ENCODE data around the gene SPOCK1. TPM values are rescaled to one million over a fixed set of nuclear protein-coding genes. Genes with fewer than 3 reads are reported as not detected.
"Not testable (repeated sequence)": the region's sequence is repeated elsewhere in the genome, so short reads cannot be mapped to it uniquely, and the experiment has no call there.

The SPOCK1 gene
- total RNA-seq = 10 to 100 TPM in 3 of 5 donors, 1 to 10 TPM in 2; 8.4 to 15.6 (median 10.1) TPM
- 1 to 10 TPM in 2 of 3 donors, under 1 TPM in 1; 0.46 to 1.5 (median 1.2) TPM for polyA plus RNA-seq
- long read RNA-seq, donor 1, full-length matches to known transcripts = 7 of 7 reads
- long read RNA-seq, donor 1, partial matches to known transcripts = 0 of 7 reads
- long read RNA-seq, donor 1, other reads (novel, unspliced or antisense) = 0 of 7 reads
- long read RNA-seq, donor 2, full-length matches to known transcripts = 4 of 4 reads
- long read RNA-seq, donor 2, partial matches to known transcripts = 0 of 4 reads
- long read RNA-seq, donor 2, other reads (novel, unspliced or antisense) = 0 of 4 reads
- long read RNA-seq, donor 3 = 0 reads
- long read RNA-seq, donor 4 = 0 reads
- long read RNA-seq, donor 5 = 0 reads
- long read RNA-seq, donor 6, full-length matches to known transcripts = 6 of 6 reads
- long read RNA-seq, donor 6, partial matches to known transcripts = 0 of 6 reads
- long read RNA-seq, donor 6, other reads (novel, unspliced or antisense) = 0 of 6 reads
- long read RNA-seq, donor 7, full-length matches to known transcripts = 5 of 5 reads
- long read RNA-seq, donor 7, partial matches to known transcripts = 0 of 5 reads
- long read RNA-seq, donor 7, other reads (novel, unspliced or antisense) = 0 of 5 reads
- long read RNA-seq, donor 8, full-length matches to known transcripts = 1 of 1 reads
- long read RNA-seq, donor 8, partial matches to known transcripts = 0 of 1 reads
- long read RNA-seq, donor 8, other reads (novel, unspliced or antisense) = 0 of 1 reads
- long read RNA-seq, donor 9, full-length matches to known transcripts = 1 of 1 reads
- long read RNA-seq, donor 9, partial matches to known transcripts = 0 of 1 reads
- long read RNA-seq, donor 9, other reads (novel, unspliced or antisense) = 0 of 1 reads
- long read RNA-seq, donor 10 = 0 reads

GRCh38 chr5:137498736-137499505, at the start of gene SPOCK1:
TSS of gene SPOCK1 (minus strand) at chr5:137499326.
- intact Hi-C loops (cut with DNase I; ENCODE audit: low total_unique reads) = loop anchor here (5.0 kb wide), 1 partner anchor 177 kb away; no protein-coding TSS in a partner anchor
- peak within 1 kb of the TSS in 1 of 5 donors; percentile 54 for H3K27ac ChIP-seq
- DNase-seq = peak; percentile 73 to 93
- H3K36me3 ChIP-seq = no peaks in the 10 kb centered on the region
- 1 to 4% (median 2%) methylated on average over 34 to 78 of the region's 78 CpGs for WGBS, 5 donors
- TF ChIP-seq POLR2A (IDR thresholded peaks at IDR 0.05) = no peak
- TF ChIP-seq POLR2AphosphoS5 (IDR thresholded peaks at IDR 0.05) = peak in 1 of 3 donors; percentile 21
- TF ChIP-seq CTCF (IDR thresholded peaks at IDR 0.05) = peak in 3 of 7 experiments; percentile 66 to 85 (median 84)
- peaks cover 11 to 14% (median 12%) of the 10 kb centered on the region in 4 donors for H3K4me1 ChIP-seq
- peak within 1 kb of the TSS; percentile 40 to 52 (median 47) for H3K4me3 ChIP-seq
- H3K27me3 ChIP-seq = peaks cover 8 to 64% (median 18%) of the 10 kb centered on the region in 3 donors
- H3K9me3 ChIP-seq = no peaks in the 10 kb centered on the region

- no peak overlapping the region for H3K4me3 ChIP-seq
- TF ChIP-seq POLR2A (IDR thresholded peaks at IDR 0.05) = no peak
- TF ChIP-seq CTCF (IDR thresholded peaks at IDR 0.05) = no peak
- TF ChIP-seq POLR2AphosphoS5 (IDR thresholded peaks at IDR 0.05) = no peak
- no peak for TF ChIP-seq EP300 (IDR thresholded peaks at IDR 0.05)
- DNase-seq = no peak
- intact Hi-C loops (cut with DNase I; ENCODE audit: low total_unique reads) = no loop called here
- H3K4me1 ChIP-seq = no peaks in the 10 kb centered on the region
- 83 to 90% (median 85%) methylated on average over 4 of the region's 4 CpGs for WGBS, 5 donors
- H3K27me3 ChIP-seq = no peaks in the 10 kb centered on the region
- H3K9me3 ChIP-seq = peaks cover 0 to 3% (median 0%) of the 10 kb centered on the region in 4 donors
- H3K36me3 ChIP-seq = no peaks in the 10 kb centered on the region
- H3K27ac ChIP-seq = no peak overlapping the region
Observed at GRCh38 chr5:137545956-137546355, 46.8 kb upstream of the SPOCK1 start.

- H3K9me3 ChIP-seq = peaks cover 0 to 11% (median 4%) of the 10 kb centered on the region in 4 donors
- H3K27ac ChIP-seq; H3K4me1 ChIP-seq; intact Hi-C loops (cut with DNase I; ENCODE audit: low total_unique reads); H3K4me3 ChIP-seq; H3K36me3 ChIP-seq; DNase-seq; H3K27me3 ChIP-seq: not testable (repeated sequence)
- 59 to 72% (median 63%) methylated on average over 2 of the region's 2 CpGs for WGBS, 5 donors
Observed at GRCh38 chr5:137535449-137535848, 36.3 kb upstream of the SPOCK1 start.

- 73 to 89% (median 81%) methylated on average over 5 of the region's 5 CpGs for WGBS, 5 donors
- TF ChIP-seq CTCF (IDR thresholded peaks at IDR 0.05) = no peak
- TF ChIP-seq EP300 (IDR thresholded peaks at IDR 0.05) = no peak
- no peak for TF ChIP-seq POLR2A (IDR thresholded peaks at IDR 0.05)
- no peak for TF ChIP-seq POLR2AphosphoS5 (IDR thresholded peaks at IDR 0.05)
- no peaks in the 10 kb centered on the region for H3K36me3 ChIP-seq
- H3K9me3 ChIP-seq = peaks cover 0 to 11% (median 4%) of the 10 kb centered on the region in 4 donors
- no peak overlapping the region for H3K27ac ChIP-seq
- no peak overlapping the region for H3K4me3 ChIP-seq
- no peak for DNase-seq
- H3K4me1 ChIP-seq = no peaks in the 10 kb centered on the region
- intact Hi-C loops (cut with DNase I; ENCODE audit: low total_unique reads) = no loop called here
- no peaks in the 10 kb centered on the region for H3K27me3 ChIP-seq
Observed at GRCh38 chr5:137533963-137534362, 34.8 kb upstream of the SPOCK1 start.

Measured in stomach (tissue), 19 donors.